Stimulated activated CD4-positive, alpha-beta T cell treated with anti-CD3 and anti-CD28 coated beads, Interleukin-15, amount 100 ng/mL, for 48 hours (primary cell): ENCODE results near the gene BRCC3.
"Not testable (repeated sequence)": the region's sequence is repeated elsewhere in the genome, so short reads cannot be mapped to it uniquely, and the experiment has no call there.

Experiments
- DNase-seq, 2 donors: peaks; one replicate each; pipeline ENCODE4 v3.0.0-alpha.2; 2020; ENCODE audit warnings: low read depth in 2 of 2

The BRCC3 gene

DNA sequence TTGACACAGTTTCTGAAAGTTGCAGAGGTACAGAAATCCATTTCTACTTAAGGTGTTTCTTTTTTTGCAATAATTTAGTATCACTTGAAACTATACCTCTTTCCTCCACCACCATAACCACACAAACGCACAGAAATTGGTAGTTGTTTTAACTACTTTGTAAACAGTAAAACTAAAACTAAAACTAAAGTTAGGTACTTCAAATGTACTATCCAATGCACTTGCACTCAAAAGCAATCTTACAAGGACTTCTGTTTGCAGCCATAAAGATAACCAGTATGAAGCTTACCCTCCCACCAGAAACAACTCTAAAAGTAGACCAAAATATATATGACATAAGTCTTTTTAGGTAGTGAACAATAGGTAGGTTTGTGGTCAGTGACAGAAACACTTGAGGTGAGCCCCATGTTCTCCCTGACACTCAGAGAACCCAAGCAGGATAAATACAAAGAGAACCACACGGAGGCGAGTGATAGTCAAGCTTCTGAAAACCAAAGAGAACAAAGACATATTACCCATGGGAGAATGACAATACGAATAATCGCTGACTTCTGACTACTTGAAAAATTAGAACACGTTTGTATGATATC is 72.7 kb downstream of the BRCC3 start:
- DNase-seq = no peak

DNA sequence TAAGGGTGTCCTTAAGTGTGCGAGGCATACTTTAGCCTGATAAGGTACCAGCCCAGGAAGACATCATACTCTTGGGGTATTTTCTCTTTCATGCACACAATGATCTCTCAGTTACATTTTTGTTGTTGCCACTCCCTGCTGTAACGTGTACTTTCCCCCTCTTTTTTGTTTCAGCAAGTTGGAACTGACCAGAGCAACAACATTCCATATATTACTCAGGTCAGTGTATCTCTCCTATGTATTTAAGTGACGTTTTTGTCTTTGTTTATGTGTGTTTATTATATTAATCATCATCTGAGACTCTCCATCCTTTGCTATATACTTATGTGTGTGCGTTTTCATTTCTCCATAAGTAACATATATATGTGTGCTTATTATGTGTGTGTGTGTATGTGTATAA is 73.6 kb downstream of the BRCC3 start:
- DNase-seq = no peak

- not testable (repeated sequence) for DNase-seq
These were observed 76.3 kb downstream of the BRCC3 start for GRCh38 chrX:155147612-155148011.

GRCh38 chrX:155148166-155148565 is 76.9 kb downstream of the BRCC3 start:
- not testable (repeated sequence) for DNase-seq

DNA sequence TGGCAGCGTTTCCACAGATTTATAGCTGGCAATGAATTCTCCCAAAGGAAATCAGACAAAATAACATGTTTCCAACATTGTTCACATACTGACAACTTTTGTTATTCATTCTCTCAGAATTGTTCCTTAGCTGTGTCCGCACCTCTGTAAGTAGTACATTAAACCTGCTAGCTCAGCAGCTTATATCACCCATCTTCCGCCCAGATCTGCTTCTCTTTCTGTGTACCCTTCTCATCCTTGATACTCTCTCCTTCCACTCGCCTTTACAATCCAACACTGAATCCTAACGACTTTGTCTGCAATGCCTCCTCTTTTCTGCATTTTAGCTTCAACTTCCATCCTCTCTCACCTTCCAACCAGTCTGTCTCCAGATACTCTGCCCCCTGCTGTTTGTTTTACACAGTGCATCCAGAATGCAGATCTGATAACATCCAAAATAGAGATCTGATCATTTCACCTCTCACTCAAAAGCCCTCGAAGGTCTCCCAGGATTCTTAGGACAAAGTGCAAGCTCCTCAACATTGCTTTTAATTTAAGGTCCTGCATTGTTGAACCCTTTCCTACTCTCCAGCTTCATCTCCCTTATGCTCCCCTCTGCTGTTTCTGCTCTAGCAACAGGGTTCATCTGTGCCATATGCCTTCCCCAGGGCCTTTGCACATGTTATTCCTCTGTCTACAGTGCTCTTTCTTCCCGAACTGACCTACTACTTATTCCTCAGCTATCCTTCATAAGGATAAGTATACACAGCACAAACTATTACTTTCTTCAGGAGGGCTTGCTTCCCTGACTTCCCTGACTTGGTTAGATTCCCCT is 77.6 kb downstream of the BRCC3 start:
- DNase-seq = peak in 1 of 2 donors; percentile 16

GRCh38 chrX:155169881-155170280 is 98.6 kb downstream of the BRCC3 start:
- no peak for DNase-seq
